Right atrium auricular region (tissue), 2 donors: Measurements from ENCODE around the gene GPR4. TPM values are rescaled to one million over a fixed set of nuclear protein-coding genes. Genes with fewer than 3 reads are reported as not detected.
A peak's percentile ranks its signal among the peaks of the same experiment; 100 is the strongest.

ENCODE experiments used
- DNase-seq: peaks from one replicate; pipeline ENCODE4 v3.0.0-alpha.2; 2019; ENCODE audit warnings: low spot score
- H3K27ac ChIP-seq, 2 donors: fragments of 200-600 bp; sonication (generic); 1 replicate in 1 of 2; 2 replicates in 1 of 2; pipeline ENCODE4 v1.5.1; 2016 to 2019
- H3K27me3 ChIP-seq, 2 donors: fragments of 200-600 bp; sonication (generic); one replicate each; pipeline versions ENCODE4 v1.5.1 to v1.6.0; 2017 to 2019
- H3K36me3 ChIP-seq: fragments of 200-600 bp; sonication (generic); one replicate; pipeline ENCODE4 v1.5.1; 2016
- H3K4me1 ChIP-seq, 2 donors: fragments of 200-600 bp; sonication (generic); one replicate each; pipeline versions ENCODE4 v1.5.1 to v1.6.0; 2017 to 2019
- H3K4me3 ChIP-seq, 2 donors: fragments of 200-600 bp; sonication (generic); 1 replicate in 1 of 2; 2 replicates in 1 of 2; pipeline ENCODE4 v1.5.1; 2017 to 2019; ENCODE audit warnings: mild to moderate bottlenecking in 1 of 2, moderate library complexity in 1 of 2
- H3K9me3 ChIP-seq, 2 donors: fragments of 200-600 bp; sonication (generic); one replicate each; pipeline ENCODE4 v1.5.1; 2019
- total RNA-seq, 2 donors: library from RNA; depleted of rRNA; stranded (reverse); fragments of >200 nt; gene quantifications; one replicate each; pipeline ENCODE4 v1.1.0, GENCODE V29; 2016
- TF ChIP-seq, protein P1 (sequence below), 2 donors: fragments of 200-600 bp; sonication (generic); IDR thresholded peaks; one replicate each; pipeline ENCODE4 v1.5.1; 2019; ENCODE audit warnings: antibody characterized with exemption in 2 of 2

GPR4 gene
- total RNA-seq, 2 donors from 2014 or later: 6.2 to 12.1 TPM

- H3K9me3 ChIP-seq: no peaks in the 10 kb centered on the region
- no peaks in the 10 kb centered on the region for H3K27me3 ChIP-seq
- TF ChIP-seq, protein P1, sequence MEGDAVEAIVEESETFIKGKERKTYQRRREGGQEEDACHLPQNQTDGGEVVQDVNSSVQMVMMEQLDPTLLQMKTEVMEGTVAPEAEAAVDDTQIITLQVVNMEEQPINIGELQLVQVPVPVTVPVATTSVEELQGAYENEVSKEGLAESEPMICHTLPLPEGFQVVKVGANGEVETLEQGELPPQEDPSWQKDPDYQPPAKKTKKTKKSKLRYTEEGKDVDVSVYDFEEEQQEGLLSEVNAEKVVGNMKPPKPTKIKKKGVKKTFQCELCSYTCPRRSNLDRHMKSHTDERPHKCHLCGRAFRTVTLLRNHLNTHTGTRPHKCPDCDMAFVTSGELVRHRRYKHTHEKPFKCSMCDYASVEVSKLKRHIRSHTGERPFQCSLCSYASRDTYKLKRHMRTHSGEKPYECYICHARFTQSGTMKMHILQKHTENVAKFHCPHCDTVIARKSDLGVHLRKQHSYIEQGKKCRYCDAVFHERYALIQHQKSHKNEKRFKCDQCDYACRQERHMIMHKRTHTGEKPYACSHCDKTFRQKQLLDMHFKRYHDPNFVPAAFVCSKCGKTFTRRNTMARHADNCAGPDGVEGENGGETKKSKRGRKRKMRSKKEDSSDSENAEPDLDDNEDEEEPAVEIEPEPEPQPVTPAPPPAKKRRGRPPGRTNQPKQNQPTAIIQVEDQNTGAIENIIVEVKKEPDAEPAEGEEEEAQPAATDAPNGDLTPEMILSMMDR (IDR thresholded peaks at IDR 0.05): no peak
- no peak overlapping the region for H3K4me3 ChIP-seq
- H3K27ac ChIP-seq: no peak overlapping the region
- H3K4me1 ChIP-seq: peaks cover 0 to 37% of the 10 kb centered on the region in 2 donors
- no peaks in the 10 kb centered on the region for H3K36me3 ChIP-seq
- no peak for DNase-seq
Observed at GRCh38 chr19:45643927-45644771, 42.1 kb upstream of the GPR4 start.

DNA sequence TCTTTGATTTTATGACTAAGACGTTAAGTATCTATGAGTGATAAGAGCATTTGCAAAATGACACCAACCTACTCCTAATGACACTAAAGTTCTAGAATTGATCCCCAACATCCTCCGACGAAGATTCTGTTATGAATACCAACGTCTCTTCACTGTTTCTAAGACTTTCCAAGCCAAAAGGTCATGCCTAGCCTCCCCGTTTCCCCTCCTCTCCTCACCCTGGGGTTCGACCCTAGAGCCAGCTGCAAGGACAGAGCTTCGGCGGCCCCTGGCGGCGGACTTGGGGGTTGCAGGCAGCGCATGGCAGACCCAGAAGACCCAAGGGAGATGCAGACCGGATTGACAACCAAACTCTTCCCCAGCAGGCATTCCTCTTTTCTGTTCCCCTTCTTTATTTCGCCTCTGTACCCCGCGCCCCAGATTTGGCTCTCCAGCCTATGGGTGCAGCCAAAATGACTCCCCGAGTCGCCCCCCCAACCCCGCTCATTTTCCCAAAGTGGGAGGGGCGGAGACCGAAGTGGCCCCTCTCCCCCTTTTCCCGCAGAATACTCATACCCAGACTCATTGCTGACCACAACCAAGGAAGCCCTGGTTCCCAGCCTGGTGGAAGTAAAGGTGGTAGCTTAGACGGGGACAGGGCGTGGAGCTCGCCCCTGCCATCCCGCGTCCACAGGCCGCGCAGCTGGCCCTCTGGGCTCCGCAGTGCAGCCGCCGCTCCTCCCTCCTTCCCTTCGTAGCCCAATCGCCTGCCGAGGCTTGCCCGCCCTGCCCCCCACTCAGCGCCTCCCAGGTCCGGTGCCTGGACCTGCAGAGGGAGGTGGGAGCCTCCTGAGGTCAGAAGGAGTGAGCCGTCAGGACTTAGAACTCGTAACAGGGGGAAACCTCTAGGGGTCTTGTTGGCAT is 41.3 kb upstream of the GPR4 start:
- Histone ChIP-seq H3K9me3 (no peaks in the 10 kb centered on the region), H3K27me3 (no peaks in the 10 kb centered on the region), H3K4me3 (no peak overlapping the region), H3K27ac (no peak overlapping the region), H3K36me3 (no peaks in the 10 kb centered on the region), H3K4me1 (peaks cover 0 to 45% of the 10 kb centered on the region in 2 donors)
- DNase-seq: peak; percentile 84
- TF ChIP-seq, protein P1 (IDR thresholded peaks at IDR 0.05): peak; percentile 99

DNA sequence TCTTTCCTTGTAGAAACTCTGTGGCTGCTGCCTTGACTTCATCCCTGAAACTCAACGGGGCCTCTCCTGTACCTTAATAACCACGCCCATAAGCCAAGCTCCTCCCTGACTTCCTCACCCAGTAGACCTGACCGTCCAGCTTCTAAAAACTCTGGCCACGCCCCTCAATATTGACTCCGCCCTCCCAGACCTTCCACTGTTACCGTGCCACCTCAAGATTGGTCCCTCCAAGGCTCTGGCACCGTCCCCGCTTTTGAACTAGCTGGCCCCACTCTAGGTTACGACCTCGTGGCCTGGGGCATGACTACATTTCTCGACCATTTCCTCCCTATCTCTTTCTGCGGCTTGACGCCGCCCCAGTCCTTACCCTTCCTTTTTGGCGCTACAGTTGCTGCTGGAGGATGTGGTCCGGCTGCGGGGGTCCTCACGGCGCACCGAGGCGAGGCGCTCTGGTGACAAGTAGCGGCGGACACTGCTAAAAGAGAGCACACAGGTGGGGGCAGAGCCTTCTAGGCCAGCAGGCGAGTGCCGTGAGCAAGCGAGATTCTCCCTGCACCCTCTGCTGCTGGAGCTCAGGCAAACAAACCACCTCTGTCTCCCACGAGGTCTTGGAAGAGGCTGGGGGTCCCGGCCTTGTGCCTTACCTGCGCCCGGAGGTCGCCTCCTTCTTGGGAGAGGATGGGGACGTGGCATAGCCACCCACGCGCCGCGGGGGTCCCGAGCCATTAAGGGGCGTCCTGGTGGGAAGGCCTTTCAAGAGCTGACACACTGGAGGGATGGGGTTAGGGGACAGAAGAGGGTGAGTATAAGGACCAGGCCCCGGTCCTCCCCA is 39.5 kb upstream of the GPR4 start:
- TF ChIP-seq, protein P1 (IDR thresholded peaks at IDR 0.05): no peak
- Histone ChIP-seq H3K27me3 (no peaks in the 10 kb centered on the region), H3K4me3 (peak overlapping the region; percentile 17 to 46), H3K4me1 (peaks cover 0 to 51% of the 10 kb centered on the region in 2 donors), H3K9me3 (no peaks in the 10 kb centered on the region), H3K36me3 (no peaks in the 10 kb centered on the region), H3K27ac (peak overlapping the region; percentile 77)
- DNase-seq: peak; percentile 78

DNA sequence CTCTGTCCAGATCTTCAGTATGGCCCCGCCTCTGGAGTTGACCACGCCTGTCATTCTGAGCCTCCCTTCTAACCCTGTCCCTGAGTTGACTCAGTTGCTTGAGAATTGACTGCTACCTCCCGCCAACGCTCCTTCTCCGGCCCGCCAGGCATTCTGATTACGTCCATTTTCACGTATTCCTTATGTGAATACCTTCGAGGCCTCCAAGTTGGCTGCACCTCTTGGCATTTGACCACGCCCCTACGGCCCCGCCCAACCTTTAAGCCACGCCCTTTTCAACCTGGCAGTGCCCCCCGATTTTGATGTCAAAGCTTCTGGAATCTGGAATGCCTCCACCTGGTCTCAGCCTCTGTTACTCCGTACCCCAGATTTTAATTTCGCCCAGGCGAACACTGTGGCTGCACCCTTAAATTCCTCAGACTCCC is 38.8 kb upstream of the GPR4 start:
- no peak overlapping the region for H3K4me3 ChIP-seq
- H3K36me3 ChIP-seq: no peaks in the 10 kb centered on the region
- H3K9me3 ChIP-seq: no peaks in the 10 kb centered on the region
- H3K27me3 ChIP-seq: no peaks in the 10 kb centered on the region
- DNase-seq: no peak
- H3K4me1 ChIP-seq: peaks cover 0 to 46% of the 10 kb centered on the region in 2 donors
- peak overlapping the region; percentile 77 for H3K27ac ChIP-seq
- TF ChIP-seq, protein P1 (IDR thresholded peaks at IDR 0.05): no peak
